LHCN-M2 (cell line): ENCODE results near the gene VPS45. TPM values are rescaled to one million over a fixed set of nuclear protein-coding genes. Genes with fewer than 3 reads are reported as not detected.

Experiments used
- DNase-seq: peaks from one replicate; pipeline ENCODE4 v3.0.0-alpha.2; 2012; ENCODE audit warnings: low read depth
- total RNA-seq: library from RNA; depleted of rRNA; stranded (reverse); fragments of >200 nt; gene quantifications from 2 replicates; pipeline ENCODE4 v1.2.3, GENCODE V29; 2014

VPS45 gene
- total RNA-seq, 1 experiment from 2014 or later: 41.4 TPM

GRCh38 chr1:150132372-150132771 is 64.8 kb downstream of the VPS45 start:
- DNase-seq: no peak

GRCh38 chr1:150134537-150134936 is 67.0 kb downstream of the VPS45 start:
- DNase-seq: no peak

- peak; percentile 76 for DNase-seq
These were observed 67.8 kb downstream of the VPS45 start for GRCh38 chr1:150135400-150135799.

GRCh38 chr1:150138044-150138443 is 70.5 kb downstream of the VPS45 start:
- DNase-seq: no peak

- no peak for DNase-seq
These were observed 73.9 kb downstream of the VPS45 start for GRCh38 chr1:150141452-150141851.

- DNase-seq: no peak
These were observed 74.5 kb downstream of the VPS45 start for GRCh38 chr1:150142083-150142482.

- DNase-seq: no peak
These were observed 77.0 kb downstream of the VPS45 start for GRCh38 chr1:150144606-150145005.

- DNase-seq: peak; percentile 59
These were observed 78.4 kb downstream of the VPS45 start for GRCh38 chr1:150146016-150146415.

- no peak for DNase-seq
These were observed 79.4 kb downstream of the VPS45 start for GRCh38 chr1:150146849-150147542.

GRCh38 chr1:150148837-150149270 is 81.3 kb downstream of the VPS45 start:
- DNase-seq: no peak

GRCh38 chr1:150149271-150150132 is 81.9 kb downstream of the VPS45 start, which contains the start of gene PLEKHO1:
TSS of gene PLEKHO1 (plus strand) at chr1:150149916. CDS start at chr1:150150258, 342 bp downstream.
- DNase-seq: peak; percentile 81

GRCh38 chr1:150150133-150151021 is 82.8 kb downstream of the VPS45 start:
- DNase-seq: peak; percentile 25

GRCh38 chr1:150151291-150152181 is 84.0 kb downstream of the VPS45 start:
- peak; percentile 54 for DNase-seq

- DNase-seq: peak; percentile 25
These were observed 84.6 kb downstream of the VPS45 start for GRCh38 chr1:150152182-150152536.

GRCh38 chr1:150152772-150153456 is 85.3 kb downstream of the VPS45 start:
- DNase-seq: peak; percentile 94

- peak; percentile 31 for DNase-seq
These were observed 86.6 kb downstream of the VPS45 start for GRCh38 chr1:150154143-150154542.

GRCh38 chr1:150155413-150156071 is 88.0 kb downstream of the VPS45 start:
- DNase-seq: no peak

- DNase-seq: peak; percentile 68
These were observed 89.5 kb downstream of the VPS45 start for GRCh38 chr1:150156868-150157603.

GRCh38 chr1:150159550-150159949 is 92.0 kb downstream of the VPS45 start:
- no peak for DNase-seq
